ENCODE measurements around the gene VPS51. TPM values are rescaled to one million over a fixed set of nuclear protein-coding genes. Genes with fewer than 3 reads are reported as not detected.

VPS51 gene
- total RNA-seq, 1 donor from 2014 or later, result 94.9 TPM

Small RNA genes lying within 50 kb of the gene (microRNA-seq; reads per million reads assigned to microRNA genes)
- gene MIR6751 (ENCODE audit: borderline number of aligned reads), result not detected

Other genes with a start within 250 kb of the VPS51 start
- 73.4 TPM for gene EHD1, start 217.6 kb upstream of the VPS51 start, total RNA-seq
- gene ATG2A, start 179.0 kb upstream of the VPS51 start, total RNA-seq, result 21.7 TPM
- gene PPP2R5B, start 171.5 kb upstream of the VPS51 start, total RNA-seq, result 23.9 TPM
- gene GPHA2, start 160.3 kb upstream of the VPS51 start, total RNA-seq, result not detected
- not detected for gene MAJIN, start 124.1 kb upstream of the VPS51 start, total RNA-seq
- 8.6 TPM for gene BATF2, start 99.2 kb upstream of the VPS51 start, total RNA-seq
- gene ARL2, start 82.1 kb upstream of the VPS51 start, total RNA-seq, result 74.1 TPM
- 25.4 TPM for gene SNX15, start 68.8 kb upstream of the VPS51 start, total RNA-seq
- 12.6 TPM for gene SAC3D1, start 55.0 kb upstream of the VPS51 start, total RNA-seq
- 12.2 TPM for gene NAALADL1, start 37.7 kb upstream of the VPS51 start, total RNA-seq
- gene CDCA5, start 12.2 kb upstream of the VPS51 start, total RNA-seq, result 2.8 TPM
- gene ZFPL1, start 12.0 kb upstream of the VPS51 start, total RNA-seq, result 29.0 TPM
- 38.8 TPM for gene TM7SF2, start 15.7 kb downstream of the VPS51 start, total RNA-seq
- 9.5 TPM for gene ZNHIT2, start 21.5 kb downstream of the VPS51 start, total RNA-seq
- 766 TPM for gene FAU, start 25.9 kb downstream of the VPS51 start, total RNA-seq
- 40.8 TPM for gene MRPL49, start 26.1 kb downstream of the VPS51 start, total RNA-seq
- 68.1 TPM for gene SYVN1, start 38.3 kb downstream of the VPS51 start, total RNA-seq
- gene SPDYC, start 74.0 kb downstream of the VPS51 start, total RNA-seq, result not detected
- 176 TPM for gene CAPN1, start 85.7 kb downstream of the VPS51 start, total RNA-seq
- gene POLA2, start 165.7 kb downstream of the VPS51 start, total RNA-seq, result 8.7 TPM
- 17.0 TPM for gene CDC42EP2, start 218.7 kb downstream of the VPS51 start, total RNA-seq
- 45.8 TPM for gene DPF2, start 237.6 kb downstream of the VPS51 start, total RNA-seq

All from lower lobe of right lung (tissue), 1 donor.